ENCODE data around the gene NPIPA3. TPM values are rescaled to one million over a fixed set of nuclear protein-coding genes. Genes with fewer than 3 reads are reported as not detected.

Gene NPIPA3
- total and polyA plus RNA-seq, 2 of the 8 experiments (the other 6 are each of a cell fraction or from before 2014, with no cell fraction given): 0.88 to 10.5 TPM

DNA sequence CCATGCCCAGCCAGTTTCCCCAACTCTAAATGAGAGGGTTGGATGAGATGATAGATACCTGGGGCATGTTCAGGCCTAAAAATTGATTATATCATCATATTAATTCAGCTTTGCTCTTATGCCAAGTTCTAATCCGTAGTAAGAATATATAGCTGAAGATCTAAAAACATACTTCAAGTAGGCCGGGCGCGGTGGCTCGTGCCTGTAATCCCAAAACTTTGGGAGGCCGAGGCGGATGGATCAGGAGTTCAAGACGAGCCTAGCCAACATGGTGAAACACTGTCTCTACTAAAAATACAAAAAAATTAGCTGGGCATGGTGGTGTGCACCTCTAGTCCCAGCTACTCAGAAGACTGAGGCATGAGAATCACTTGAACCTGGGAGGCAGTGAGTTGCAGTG is 21.1 kb upstream of the NPIPA3 start:
- Histone ChIP-seq H2BK15ac (ENCODE audit: low read length) (no peak overlapping the region), H4K20me1 (replicated peaks in 1 of 2; ENCODE audit: control insufficient read depth in 1 of 2, insufficient read depth in 2 of 2, low read length in 2 of 2) (no peaks in the 10 kb centered on the region), H4K91ac (replicated peaks; ENCODE audit: insufficient read length, low read length) (no peak overlapping the region), H3K36me3 (ENCODE audit: control insufficient read depth in 2 of 4, insufficient read depth in 4 of 4, low read length in 3 of 4) (no peaks in the 10 kb centered on the region), H2BK5ac (ENCODE audit: low read depth, low read length) (no peak overlapping the region), H3K14ac (ENCODE audit: insufficient read length) (no peak overlapping the region), H2BK20ac (ENCODE audit: low read length) (no peak overlapping the region), H3K18ac (ENCODE audit: extremely low read depth, low read length) (no peak overlapping the region), H3K23ac (ENCODE audit: insufficient read length) (no peak overlapping the region), H4K8ac (ENCODE audit: extremely low read depth, insufficient read depth, low read length) (no peak overlapping the region), H3K4me3 (ENCODE audit: extremely low read depth in 1 of 4, insufficient read depth in 2 of 4, low read depth in 3 of 4, low read length in 4 of 4) (no peak overlapping the region), H2BK120ac (replicated peaks; ENCODE audit: low read depth, low read length) (no peak overlapping the region), H3K79me1 (ENCODE audit: low read depth, low read length) (no peaks in the 10 kb centered on the region), H3K79me2 (ENCODE audit: control insufficient read depth in 1 of 2, insufficient read depth in 2 of 2, low read length in 2 of 2) (no peaks in the 10 kb centered on the region), H3K9me3 (ENCODE audit: insufficient read depth in 2 of 2, low read depth in 1 of 2, low read length in 1 of 2) (no peaks in the 10 kb centered on the region), H3K27ac (ENCODE audit: low read depth, low read length) (no peak overlapping the region), H2BK12ac (ENCODE audit: low read depth, low read length) (no peak overlapping the region), H3K4me2 (ENCODE audit: insufficient read depth in 1 of 2, low read depth in 2 of 2, low read length in 2 of 2) (no peak overlapping the region), H3K23me2 (ENCODE audit: low read depth, low read length) (peaks cover 4% of the 10 kb centered on the region; the same call in 1 of the 2 replicates), H3K27me3 (replicated peaks in 1 of 4; ENCODE audit: control insufficient read depth in 3 of 4, extremely low read depth in 1 of 4, insufficient read depth in 3 of 4, low read length in 3 of 4) (no peaks in the 10 kb centered on the region), H3K4ac (replicated peaks; ENCODE audit: insufficient read length, low read depth, low read length) (no peak overlapping the region), H2AK5ac (ENCODE audit: low read depth, low read length) (no peak overlapping the region), H3K4me1 (replicated peaks in 1 of 4; ENCODE audit: control insufficient read depth in 3 of 4, insufficient read depth in 4 of 4, low read length in 3 of 4) (no peaks in the 10 kb centered on the region), H3K9ac (replicated peaks in 1 of 4; ENCODE audit: extremely low read depth in 1 of 4, low read depth in 3 of 4, low read length in 3 of 4) (no peak overlapping the region), H4K5ac (ENCODE audit: insufficient read length, low read depth, low read length) (no peak overlapping the region), H3K56ac (replicated peaks; ENCODE audit: insufficient read length, low read depth, low read length) (no peak overlapping the region), H2AFZ (ENCODE audit: low read length) (no peak overlapping the region)
- CTCF ChIA-PET (ENCODE audit: partially characterized antibody): no interaction called here
- DNase-seq (ENCODE audit: low read depth in 1 of 2, low spot score in 2 of 2) (no peak), FAIRE-seq (no peak)
- WGBS, 2 experiments (ENCODE audit: extremely low coverage in 1 of 2, insufficient coverage in 1 of 2, insufficient read length in 1 of 2, insufficient replicate concordance in 2 of 2, low coverage in 1 of 2, low lambda C conversion rate in 2 of 2, missing lambda C conversion rate in 1 of 2): 97% methylated on average over 8 of the region's 8 CpGs; no CpG with 5 or more reads in 1 of the 2 experiments
- TF ChIP-seq SIN3A (conservative IDR thresholded peaks at IDR 0.05 in 1 of 2, IDR thresholded peaks at IDR 0.05 in 1 of 2; ENCODE audit: low read depth in 1 of 2, low read length in 2 of 2): no peak
- no peak for TF ChIP-seq RNF2 (IDR thresholded peaks at IDR 0.05; ENCODE audit: borderline replicate concordance, low read depth, low read length, missing control alignments, poor library complexity, severe bottlenecking)
- TF ChIP-seq TAF1 (IDR thresholded peaks at IDR 0.05; ENCODE audit: low read depth, low read length): no peak
- TF ChIP-seq POLR2AphosphoS5 (IDR thresholded peaks at IDR 0.05; ENCODE audit: low read depth, low read length): no peak
- no peak for TF ChIP-seq TBP (IDR thresholded peaks at IDR 0.05; ENCODE audit: low read depth, low read length)
- no peak for TF ChIP-seq SP4 (IDR thresholded peaks at IDR 0.05; ENCODE audit: low read length)
- no peak for TF ChIP-seq FOSL1 (IDR thresholded peaks at IDR 0.05; ENCODE audit: insufficient read depth, low read depth, low read length)
- TF ChIP-seq, protein P1, sequence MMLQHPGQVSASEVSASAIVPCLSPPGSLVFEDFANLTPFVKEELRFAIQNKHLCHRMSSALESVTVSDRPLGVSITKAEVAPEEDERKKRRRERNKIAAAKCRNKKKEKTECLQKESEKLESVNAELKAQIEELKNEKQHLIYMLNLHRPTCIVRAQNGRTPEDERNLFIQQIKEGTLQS (IDR thresholded peaks at IDR 0.05; ENCODE audit: insufficient read depth, low read depth, low read length): no peak
- no peak for TF ChIP-seq SAP30 (IDR thresholded peaks at IDR 0.05; ENCODE audit: insufficient read depth, insufficient replicate concordance, low read length)
- TF ChIP-seq SP1 (IDR thresholded peaks at IDR 0.05; ENCODE audit: low read depth, low read length): no peak
- TF ChIP-seq CHD2 (IDR thresholded peaks at IDR 0.05; ENCODE audit: low read length): no peak
- POLR2A ChIA-PET (ENCODE audit: partially characterized antibody): no interaction called here

Data from H1 (cell line).